Measurements from ENCODE around the gene DOK5.

DOK5 gene

GRCh38 chr20:54648421-54649142 lies 173.2 kb downstream of the DOK5 start:
- no peak for DNase-seq (ENCODE audit: low read depth)

- DNase-seq (ENCODE audit: low read depth): peak; percentile 40
These were observed 174.1 kb downstream of the DOK5 start for GRCh38 chr20:54649511-54649962.

GRCh38 chr20:54650052-54650719 lies 174.8 kb downstream of the DOK5 start:
- DNase-seq (ENCODE audit: low read depth): no peak

GRCh38 chr20:54651252-54651651 lies 175.9 kb downstream of the DOK5 start:
- no peak for DNase-seq (ENCODE audit: low read depth)

GRCh38 chr20:54654450-54654849 lies 179.1 kb downstream of the DOK5 start:
- no peak for DNase-seq (ENCODE audit: low read depth)

GRCh38 chr20:54657268-54657826 lies 182.0 kb downstream of the DOK5 start:
- no peak for DNase-seq (ENCODE audit: low read depth)

- DNase-seq (ENCODE audit: low read depth): no peak
These were observed 183.1 kb downstream of the DOK5 start for GRCh38 chr20:54658525-54658924.

GRCh38 chr20:54661265-54661664 lies 185.9 kb downstream of the DOK5 start:
- no peak for DNase-seq (ENCODE audit: low read depth)

- DNase-seq (ENCODE audit: low read depth): no peak
These were observed 186.6 kb downstream of the DOK5 start for GRCh38 chr20:54661880-54662465.

- DNase-seq (ENCODE audit: low read depth): no peak
These were observed 190.4 kb downstream of the DOK5 start for GRCh38 chr20:54665812-54666211.

- DNase-seq (ENCODE audit: low read depth): peak; percentile 7
These were observed 193.1 kb downstream of the DOK5 start for GRCh38 chr20:54668271-54669039.

GRCh38 chr20:54669040-54669363 lies 193.6 kb downstream of the DOK5 start:
- DNase-seq (ENCODE audit: low read depth): no peak

- no peak for DNase-seq (ENCODE audit: low read depth)
These were observed 202.9 kb downstream of the DOK5 start for GRCh38 chr20:54678253-54678652.

GRCh38 chr20:54680439-54680838 lies 205.0 kb downstream of the DOK5 start:
- no peak for DNase-seq (ENCODE audit: low read depth)

- DNase-seq (ENCODE audit: low read depth): no peak
These were observed 205.7 kb downstream of the DOK5 start for GRCh38 chr20:54680872-54681619.

GRCh38 chr20:54681869-54682268 lies 206.5 kb downstream of the DOK5 start:
- no peak for DNase-seq (ENCODE audit: low read depth)

GRCh38 chr20:54688476-54688875 lies 213.1 kb downstream of the DOK5 start:
- DNase-seq (ENCODE audit: low read depth): no peak

- DNase-seq (ENCODE audit: low read depth): no peak
These were observed 214.9 kb downstream of the DOK5 start for GRCh38 chr20:54690323-54690722.

- DNase-seq (ENCODE audit: low read depth): no peak
These were observed 215.9 kb downstream of the DOK5 start for GRCh38 chr20:54691327-54691726.

GRCh38 chr20:54692168-54692887 lies 216.9 kb downstream of the DOK5 start:
- no peak for DNase-seq (ENCODE audit: low read depth)

GRCh38 chr20:54694516-54694915 lies 219.1 kb downstream of the DOK5 start:
- DNase-seq (ENCODE audit: low read depth): no peak
